OCI-LY3 (cell line): Measurements from ENCODE around the gene CCDC80.

ENCODE experiments used
- EZH2phosphoT487 ChIP-seq: fragments of 200-600 bp; shearing (Covaris generic); IDR thresholded peaks from 2 replicates; pipeline ENCODE4 v1.6.1; 2018; ENCODE audit warnings: antibody characterized with exemption, mixed run types, low read depth
- TF ChIP-seq, protein P1 (sequence below): fragments of 200-600, 300-600 bp; sonication (generic); IDR thresholded peaks from 2 replicates; pipeline ENCODE4 v1.5.1; 2014; ENCODE audit warnings: antibody characterized with exemption, low read length, low read depth

DNA sequence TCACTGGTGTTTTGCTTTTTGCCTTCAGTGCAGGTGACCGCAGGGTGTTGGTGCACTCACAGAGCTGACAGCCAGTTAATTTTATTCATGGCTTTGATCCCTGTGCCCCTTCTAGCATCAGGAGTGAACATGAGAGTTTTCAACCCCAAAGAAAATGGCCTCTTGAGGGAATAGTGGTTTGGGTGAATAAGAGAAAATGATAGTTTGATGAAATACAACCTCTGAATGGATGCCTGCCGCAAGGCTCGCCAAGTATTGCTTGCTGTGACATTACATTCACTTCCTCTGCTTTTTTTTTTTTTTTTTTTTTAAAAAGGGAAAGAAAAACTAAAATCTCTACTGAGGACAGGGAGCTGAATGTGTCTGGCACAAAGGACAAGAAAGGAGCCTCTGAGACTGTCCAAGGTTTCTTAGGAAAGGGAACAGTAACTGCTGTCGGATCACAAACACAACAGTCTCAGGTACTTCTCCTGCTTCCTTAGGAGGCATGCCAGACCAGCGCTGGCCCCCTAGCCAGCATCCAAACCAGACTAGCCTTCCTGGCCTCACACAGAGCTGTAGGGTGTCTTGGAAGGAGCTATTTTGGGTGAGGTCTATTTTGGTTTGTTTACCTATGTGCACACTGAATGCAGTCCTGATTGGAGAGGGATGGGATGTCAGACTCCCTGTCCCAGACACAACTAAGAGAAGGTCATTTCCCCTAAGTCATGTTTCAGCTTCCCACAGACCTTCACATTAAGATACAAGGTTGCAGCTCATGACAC, 29.0 kb downstream of the CCDC80 start:
- TF ChIP-seq, protein P1, sequence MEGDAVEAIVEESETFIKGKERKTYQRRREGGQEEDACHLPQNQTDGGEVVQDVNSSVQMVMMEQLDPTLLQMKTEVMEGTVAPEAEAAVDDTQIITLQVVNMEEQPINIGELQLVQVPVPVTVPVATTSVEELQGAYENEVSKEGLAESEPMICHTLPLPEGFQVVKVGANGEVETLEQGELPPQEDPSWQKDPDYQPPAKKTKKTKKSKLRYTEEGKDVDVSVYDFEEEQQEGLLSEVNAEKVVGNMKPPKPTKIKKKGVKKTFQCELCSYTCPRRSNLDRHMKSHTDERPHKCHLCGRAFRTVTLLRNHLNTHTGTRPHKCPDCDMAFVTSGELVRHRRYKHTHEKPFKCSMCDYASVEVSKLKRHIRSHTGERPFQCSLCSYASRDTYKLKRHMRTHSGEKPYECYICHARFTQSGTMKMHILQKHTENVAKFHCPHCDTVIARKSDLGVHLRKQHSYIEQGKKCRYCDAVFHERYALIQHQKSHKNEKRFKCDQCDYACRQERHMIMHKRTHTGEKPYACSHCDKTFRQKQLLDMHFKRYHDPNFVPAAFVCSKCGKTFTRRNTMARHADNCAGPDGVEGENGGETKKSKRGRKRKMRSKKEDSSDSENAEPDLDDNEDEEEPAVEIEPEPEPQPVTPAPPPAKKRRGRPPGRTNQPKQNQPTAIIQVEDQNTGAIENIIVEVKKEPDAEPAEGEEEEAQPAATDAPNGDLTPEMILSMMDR: no peak
- TF ChIP-seq EZH2phosphoT487: no peak
